Mucosa of stomach (tissue), 1 donor: ENCODE data around the gene PIGS.

Experiments
- H3K27me3 ChIP-seq: one replicate; pipeline ENCODE4 v1.7.0; 2013; ENCODE audit warnings: mild to moderate bottlenecking, low read length; ENCODE audit not compliant: control insufficient read depth, insufficient read depth
- H3K36me3 ChIP-seq: one replicate; pipeline ENCODE4 v1.7.0; 2013; ENCODE audit warnings: low read length; ENCODE audit not compliant: control insufficient read depth, insufficient read depth
- H3K4me1 ChIP-seq: one replicate; pipeline ENCODE4 v1.7.0; 2013; ENCODE audit warnings: mild to moderate bottlenecking, low read length; ENCODE audit not compliant: control insufficient read depth, insufficient read depth
- H3K4me3 ChIP-seq: one replicate; pipeline ENCODE4 v1.7.0; 2013; ENCODE audit warnings: low read length
- H3K9ac ChIP-seq: one replicate; pipeline ENCODE4 v1.7.0; 2013; ENCODE audit warnings: mild to moderate bottlenecking, low read length, moderate library complexity
- H3K9me3 ChIP-seq: one replicate; pipeline ENCODE4 v1.7.0; 2013; ENCODE audit warnings: mild to moderate bottlenecking, low read length, moderate library complexity; ENCODE audit not compliant: control insufficient read depth
- donor health status: Pancreatic carcinoma.

PIGS gene

GRCh38 chr17:28598799-28599310, 27.5 kb upstream of the PIGS start, which contains the start of gene SPAG5:
TSS of gene SPAG5 (minus strand) at chr17:28599025. CDS start at chr17:28598946, 79 bp downstream.
- Histone ChIP-seq H3K9ac (peak within 1 kb of the TSS; percentile 74), H3K4me3 (peak within 1 kb of the TSS; percentile 78), H3K27me3 (no peaks in the 10 kb centered on the region), H3K4me1 (peaks cover 11% of the 10 kb centered on the region), H3K36me3 (no peaks in the 10 kb centered on the region), H3K9me3 (no peaks in the 10 kb centered on the region)

GRCh38 chr17:28598389-28598788, 27.1 kb upstream of the PIGS start:
- H3K4me3 ChIP-seq = peak overlapping the region; percentile 78
- peaks cover 11% of the 10 kb centered on the region for H3K4me1 ChIP-seq
- no peaks in the 10 kb centered on the region for H3K36me3 ChIP-seq
- H3K9me3 ChIP-seq = no peaks in the 10 kb centered on the region
- peak overlapping the region; percentile 74 for H3K9ac ChIP-seq
- H3K27me3 ChIP-seq = no peaks in the 10 kb centered on the region

DNA sequence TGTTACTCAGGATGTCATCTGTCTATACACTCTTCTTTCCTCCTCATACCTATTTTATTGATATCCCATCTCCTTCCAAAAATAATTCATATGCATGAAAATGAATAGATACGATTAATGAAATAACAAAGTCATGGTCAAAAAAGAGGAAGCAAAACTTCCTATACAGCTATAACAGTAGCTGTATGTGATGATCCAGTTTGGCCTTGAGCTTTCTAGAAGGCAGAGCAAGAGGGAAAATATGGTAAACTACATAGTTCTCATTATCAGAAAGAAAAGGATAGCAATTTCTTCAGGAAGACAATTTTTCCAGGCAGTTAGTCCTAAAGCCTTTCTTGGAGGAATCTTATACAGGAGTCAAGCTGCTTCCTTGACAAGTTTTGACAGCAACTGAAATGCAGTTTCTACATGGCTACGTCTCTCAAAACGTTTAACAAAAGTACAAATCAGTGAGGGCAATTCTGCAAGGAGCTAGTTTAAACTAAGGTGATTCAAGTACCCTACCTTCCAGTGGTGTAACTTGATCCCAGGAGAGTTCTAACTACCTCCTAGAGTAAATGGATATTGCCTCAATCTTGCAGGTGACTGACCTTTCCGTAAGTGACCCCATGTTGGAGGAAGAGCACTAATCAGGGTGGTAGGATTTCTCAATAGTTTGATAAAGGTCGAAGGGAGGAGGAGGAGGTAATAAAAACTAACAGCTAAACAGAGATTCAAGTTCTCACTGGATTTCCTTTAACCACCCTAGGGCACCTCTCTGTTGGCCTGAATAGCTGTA, 26.5 kb upstream of the PIGS start:
- H3K27me3 ChIP-seq = no peaks in the 10 kb centered on the region
- peak overlapping the region; percentile 74 for H3K9ac ChIP-seq
- peak overlapping the region; percentile 78 for H3K4me3 ChIP-seq
- no peaks in the 10 kb centered on the region for H3K36me3 ChIP-seq
- H3K9me3 ChIP-seq = no peaks in the 10 kb centered on the region
- peaks cover 11% of the 10 kb centered on the region for H3K4me1 ChIP-seq

DNA sequence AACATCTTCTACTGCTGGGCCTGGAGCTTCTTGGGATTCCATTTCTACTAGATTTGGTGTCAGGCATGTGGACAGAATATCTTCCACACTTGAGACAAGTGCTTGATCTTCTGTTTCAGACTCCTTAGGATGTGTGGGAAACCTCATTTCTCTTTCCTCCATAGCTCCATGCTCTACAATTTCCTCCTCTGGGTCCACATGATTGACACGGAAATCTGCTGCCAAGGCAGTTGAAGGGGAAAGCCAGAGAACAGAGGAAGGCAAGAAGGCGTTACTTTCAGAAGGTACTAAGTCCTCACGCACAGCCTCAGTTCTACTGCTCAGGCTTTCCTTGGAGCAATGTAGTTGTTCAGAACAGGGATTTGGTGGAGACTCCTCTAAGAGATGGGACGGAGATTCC, 20.9 kb upstream of the PIGS start:
- Histone ChIP-seq H3K36me3 (peaks cover 3% of the 10 kb centered on the region), H3K9ac (no peak overlapping the region), H3K9me3 (no peaks in the 10 kb centered on the region), H3K4me3 (no peak overlapping the region), H3K27me3 (no peaks in the 10 kb centered on the region), H3K4me1 (no peaks in the 10 kb centered on the region)

DNA sequence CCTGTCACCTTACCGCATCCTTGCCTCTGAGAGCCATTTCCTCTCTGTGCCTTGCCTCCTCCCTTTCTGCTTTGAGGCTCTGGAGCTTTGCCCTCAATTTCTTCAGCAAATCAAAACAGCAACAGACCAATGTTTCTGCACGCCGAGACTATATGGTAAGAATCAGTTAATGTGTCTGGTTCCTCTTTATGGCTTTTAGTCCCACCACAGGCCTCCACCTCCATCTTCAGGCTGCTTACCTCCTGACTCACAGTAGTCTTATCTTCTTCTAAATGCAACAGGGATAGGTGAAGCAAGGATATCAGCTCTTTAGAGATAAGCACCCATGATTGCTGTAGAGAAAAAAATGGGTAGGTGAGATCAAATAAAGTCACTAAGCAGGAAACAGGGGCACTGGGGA, 14.5 kb upstream of the PIGS start:
- no peaks in the 10 kb centered on the region for H3K27me3 ChIP-seq

GRCh38 chr17:28584434-28584833, 13.1 kb upstream of the PIGS start:
- Histone ChIP-seq H3K36me3 (no peaks in the 10 kb centered on the region), H3K9ac (no peak overlapping the region)

More for the DNA sequence above, 14.5 kb upstream of the PIGS start:
- Histone ChIP-seq H3K4me1 (no peaks in the 10 kb centered on the region), H3K36me3 (no peaks in the 10 kb centered on the region), H3K9me3 (no peaks in the 10 kb centered on the region), H3K4me3 (no peak overlapping the region), H3K9ac (no peak overlapping the region)

DNA sequence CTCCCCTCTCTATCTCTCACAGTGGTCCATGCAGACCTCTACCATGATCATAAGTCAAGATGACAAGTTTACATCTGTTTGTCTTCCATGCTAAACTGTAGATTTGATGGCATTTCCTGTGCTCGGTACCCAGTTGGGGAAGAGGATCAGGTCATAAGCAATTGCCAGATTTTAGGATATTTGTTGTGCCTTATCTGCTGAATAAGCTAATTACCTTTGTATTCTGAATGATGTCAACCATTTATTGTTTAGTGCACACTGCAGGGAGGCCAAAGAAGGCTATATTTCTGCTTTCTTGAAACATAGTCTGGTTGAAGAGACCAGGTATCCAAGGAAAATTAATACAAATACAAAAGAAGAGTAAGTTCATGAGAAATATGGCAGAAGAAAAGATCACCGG, 11.2 kb upstream of the PIGS start:
- no peaks in the 10 kb centered on the region for H3K36me3 ChIP-seq
- H3K4me3 ChIP-seq = no peak overlapping the region
- H3K9ac ChIP-seq = no peak overlapping the region
- no peaks in the 10 kb centered on the region for H3K4me1 ChIP-seq
- no peaks in the 10 kb centered on the region for H3K9me3 ChIP-seq
- no peaks in the 10 kb centered on the region for H3K27me3 ChIP-seq

More at GRCh38 chr17:28584434-28584833, 13.1 kb upstream of the PIGS start:
- H3K27me3 ChIP-seq = no peaks in the 10 kb centered on the region
- no peaks in the 10 kb centered on the region for H3K9me3 ChIP-seq
- no peak overlapping the region for H3K4me3 ChIP-seq
- H3K4me1 ChIP-seq = no peaks in the 10 kb centered on the region

DNA sequence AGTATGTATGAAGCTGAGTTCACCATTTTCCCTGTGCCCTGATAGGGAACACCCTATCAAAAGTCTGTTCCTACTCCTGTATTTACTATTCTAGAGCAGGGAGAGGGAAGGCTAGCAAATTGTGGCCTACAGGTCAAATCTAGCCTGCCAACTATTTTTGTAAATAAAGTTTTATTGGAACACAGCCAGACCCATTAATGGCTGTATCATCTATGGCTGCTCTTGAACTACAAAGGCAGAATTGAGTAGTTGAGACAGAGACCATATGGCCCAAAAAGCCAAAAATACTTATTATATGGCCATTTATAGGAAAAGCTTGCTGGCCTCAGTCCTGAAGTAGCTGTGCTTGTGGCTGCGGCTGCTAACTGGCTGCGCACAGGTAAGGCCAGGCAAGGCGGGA, 9.6 kb upstream of the PIGS start:
- no peak overlapping the region for H3K4me3 ChIP-seq
- peaks cover 6% of the 10 kb centered on the region for H3K4me1 ChIP-seq
- no peaks in the 10 kb centered on the region for H3K36me3 ChIP-seq
- no peaks in the 10 kb centered on the region for H3K27me3 ChIP-seq
- no peaks in the 10 kb centered on the region for H3K9me3 ChIP-seq
- H3K9ac ChIP-seq = no peak overlapping the region

DNA sequence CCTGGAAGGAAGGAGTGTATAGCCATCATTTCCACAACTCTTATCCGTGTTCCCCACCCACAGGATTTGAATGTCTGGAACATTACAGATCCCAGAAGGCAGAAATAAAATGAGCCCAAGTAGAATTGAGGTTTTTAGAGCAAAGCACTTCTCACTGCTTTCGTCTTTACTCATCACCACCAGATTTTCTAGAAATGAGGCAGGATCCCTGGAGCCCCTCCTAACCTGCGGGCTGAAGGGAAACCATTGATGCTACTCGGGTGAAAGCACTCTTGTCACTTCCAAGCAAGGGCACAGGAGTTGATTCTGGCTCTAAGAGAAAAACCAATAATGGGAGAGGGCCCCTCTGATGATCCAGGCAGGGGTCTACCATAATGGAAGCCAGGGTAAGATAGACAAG, 8.2 kb upstream of the PIGS start:
- Histone ChIP-seq H3K27me3 (no peaks in the 10 kb centered on the region), H3K4me3 (no peak overlapping the region), H3K9me3 (no peaks in the 10 kb centered on the region), H3K4me1 (peaks cover 6% of the 10 kb centered on the region), H3K9ac (no peak overlapping the region), H3K36me3 (no peaks in the 10 kb centered on the region)

- Histone ChIP-seq H3K36me3 (no peaks in the 10 kb centered on the region), H3K4me1 (peaks cover 11% of the 10 kb centered on the region), H3K9ac (no peak overlapping the region), H3K4me3 (no peak overlapping the region), H3K9me3 (no peaks in the 10 kb centered on the region), H3K27me3 (no peaks in the 10 kb centered on the region)
Observed at GRCh38 chr17:28578246-28579195, 7.2 kb upstream of the PIGS start.

DNA sequence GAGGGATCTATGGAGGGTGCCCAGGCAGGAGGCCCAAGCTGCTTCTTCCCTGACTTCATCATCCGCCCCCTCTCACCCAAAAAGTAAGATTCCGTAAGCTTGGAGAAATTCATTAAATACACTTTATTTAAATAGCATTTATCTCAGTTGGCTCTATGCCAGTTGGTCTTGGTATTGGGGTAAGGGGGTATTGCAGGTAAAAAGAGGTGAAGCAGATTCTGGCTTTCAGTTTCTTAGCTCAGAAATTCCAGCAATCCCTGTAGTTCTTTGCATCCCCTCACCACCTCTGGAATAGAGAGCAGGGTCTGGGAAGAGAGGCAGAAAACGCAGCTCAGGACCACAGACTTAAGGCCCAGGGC, 6.1 kb upstream of the PIGS start:
- peak overlapping the region; percentile 17 for H3K4me3 ChIP-seq
- H3K9ac ChIP-seq = no peak overlapping the region
- no peaks in the 10 kb centered on the region for H3K27me3 ChIP-seq
- no peaks in the 10 kb centered on the region for H3K36me3 ChIP-seq
- H3K9me3 ChIP-seq = no peaks in the 10 kb centered on the region
- H3K4me1 ChIP-seq = peaks cover 22% of the 10 kb centered on the region
